ENCODE results near the gene FHIP1B. TPM values are rescaled to one million over a fixed set of nuclear protein-coding genes. Genes with fewer than 3 reads are reported as not detected.
A peak's percentile ranks its signal among the peaks of the same experiment; 100 is the strongest.
"Not testable (repeated sequence)": the region's sequence is repeated elsewhere in the genome, so short reads cannot be mapped to it uniquely, and the experiment has no call there.

Gene FHIP1B
- 58.4 and 63.0 TPM in 2 replicates for total RNA-seq
- long read RNA-seq, partial matches to known transcripts: 0 of 8 reads
- long read RNA-seq, other reads (novel, unspliced or antisense): 5 of 8 reads

DNA sequence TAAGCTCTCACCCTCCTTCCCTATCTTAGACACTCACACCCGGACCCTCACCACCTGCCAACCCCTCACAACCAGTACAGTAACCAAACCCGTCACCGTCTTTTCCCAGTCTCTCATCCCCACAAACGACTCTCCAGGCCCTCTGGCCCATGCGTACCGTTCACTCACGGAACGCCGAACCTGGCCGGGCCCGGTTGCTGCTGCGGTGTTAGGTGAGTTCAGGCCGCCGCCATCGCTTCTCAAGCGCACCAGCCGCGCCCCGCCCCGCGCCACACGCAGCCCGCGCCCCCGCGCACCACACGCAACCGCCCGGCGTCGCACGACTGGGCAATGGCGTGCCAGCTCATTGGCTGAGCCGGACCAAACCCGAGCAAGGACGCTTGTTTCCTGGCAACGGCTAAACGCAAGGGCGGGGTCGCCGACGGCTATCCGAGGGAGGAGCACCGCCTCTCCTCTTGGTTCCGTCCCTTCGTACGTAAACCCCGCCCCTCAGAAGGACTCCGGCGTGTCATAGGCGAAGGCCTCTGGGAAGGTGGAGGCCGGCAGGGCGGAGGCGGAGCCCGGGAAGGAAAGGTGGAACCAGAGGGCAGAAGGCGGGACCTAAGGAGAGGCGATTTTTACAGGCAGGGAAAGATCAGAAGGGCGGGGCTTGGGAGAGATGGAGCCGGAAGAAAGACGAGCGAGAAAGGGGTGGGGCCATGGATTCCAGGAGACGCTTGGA, at the start of gene FHIP1B:
Gene FHIP1B (minus strand): TSS at position 250 of the 721 bp plus-strand sequence. CDS start 10,120 bp downstream, outside the sequence.
- peak; percentile 99 for DNase-seq (ENCODE audit: low spot score, unreplicated experiment)
- Mint-ChIP-seq H3K4me3 (ENCODE audit: low read depth) (peak within 1 kb of the TSS; percentile 98), H3K4me1 (ENCODE audit: low read depth) (peaks cover 12% of the 10 kb centered on the region), H3K9me3 (ENCODE audit: low read depth) (no peaks in the 10 kb centered on the region), H3K27me3 (no peaks in the 10 kb centered on the region), H3K27ac (peak within 1 kb of the TSS; percentile 99), H3K36me3 (ENCODE audit: insufficient read depth) (no peaks in the 10 kb centered on the region)
- TF ChIP-seq, protein P1, sequence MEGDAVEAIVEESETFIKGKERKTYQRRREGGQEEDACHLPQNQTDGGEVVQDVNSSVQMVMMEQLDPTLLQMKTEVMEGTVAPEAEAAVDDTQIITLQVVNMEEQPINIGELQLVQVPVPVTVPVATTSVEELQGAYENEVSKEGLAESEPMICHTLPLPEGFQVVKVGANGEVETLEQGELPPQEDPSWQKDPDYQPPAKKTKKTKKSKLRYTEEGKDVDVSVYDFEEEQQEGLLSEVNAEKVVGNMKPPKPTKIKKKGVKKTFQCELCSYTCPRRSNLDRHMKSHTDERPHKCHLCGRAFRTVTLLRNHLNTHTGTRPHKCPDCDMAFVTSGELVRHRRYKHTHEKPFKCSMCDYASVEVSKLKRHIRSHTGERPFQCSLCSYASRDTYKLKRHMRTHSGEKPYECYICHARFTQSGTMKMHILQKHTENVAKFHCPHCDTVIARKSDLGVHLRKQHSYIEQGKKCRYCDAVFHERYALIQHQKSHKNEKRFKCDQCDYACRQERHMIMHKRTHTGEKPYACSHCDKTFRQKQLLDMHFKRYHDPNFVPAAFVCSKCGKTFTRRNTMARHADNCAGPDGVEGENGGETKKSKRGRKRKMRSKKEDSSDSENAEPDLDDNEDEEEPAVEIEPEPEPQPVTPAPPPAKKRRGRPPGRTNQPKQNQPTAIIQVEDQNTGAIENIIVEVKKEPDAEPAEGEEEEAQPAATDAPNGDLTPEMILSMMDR (IDR thresholded peaks at IDR 0.05; ENCODE audit: unreplicated experiment): no peak

DNA sequence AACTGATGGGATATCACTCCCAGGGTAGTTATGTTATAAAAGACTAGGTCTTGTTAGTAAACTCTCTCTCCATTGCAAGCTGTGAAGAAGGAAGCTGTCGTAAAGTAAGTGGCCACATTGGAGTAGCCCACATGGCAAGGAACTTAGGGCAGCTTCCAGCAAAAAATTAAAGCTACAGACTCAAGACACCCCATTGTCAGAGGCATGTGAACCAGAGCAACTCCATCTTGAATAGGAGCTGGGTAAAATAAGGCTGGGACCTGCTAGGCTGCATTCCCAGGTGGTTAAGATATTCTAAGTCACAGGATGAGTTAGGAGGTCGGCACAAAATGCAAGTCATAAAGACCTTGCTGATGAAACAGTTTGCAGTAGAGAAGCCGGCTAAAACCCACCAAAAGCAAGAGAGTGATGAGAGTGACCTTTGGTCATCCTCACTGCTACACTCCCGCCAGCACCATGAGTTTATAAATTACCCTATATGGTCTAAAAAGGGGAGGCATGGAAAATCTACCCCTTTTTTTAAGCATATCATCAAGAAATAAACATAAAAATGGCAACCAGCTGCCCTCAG, 49.1 kb upstream of the FHIP1B start:
- Mint-ChIP-seq H3K9me3 (ENCODE audit: low read depth) (no peaks in the 10 kb centered on the region), H3K27ac (no peak overlapping the region), H3K27me3 (peaks cover 15% of the 10 kb centered on the region), H3K4me3 (ENCODE audit: low read depth) (no peak overlapping the region), H3K4me1 (ENCODE audit: low read depth) (peaks cover 14% of the 10 kb centered on the region), H3K36me3 (ENCODE audit: insufficient read depth) (no peaks in the 10 kb centered on the region)
- TF ChIP-seq, protein P1 (IDR thresholded peaks at IDR 0.05; ENCODE audit: unreplicated experiment): no peak
- no peak for DNase-seq (ENCODE audit: low spot score, unreplicated experiment)

DNA sequence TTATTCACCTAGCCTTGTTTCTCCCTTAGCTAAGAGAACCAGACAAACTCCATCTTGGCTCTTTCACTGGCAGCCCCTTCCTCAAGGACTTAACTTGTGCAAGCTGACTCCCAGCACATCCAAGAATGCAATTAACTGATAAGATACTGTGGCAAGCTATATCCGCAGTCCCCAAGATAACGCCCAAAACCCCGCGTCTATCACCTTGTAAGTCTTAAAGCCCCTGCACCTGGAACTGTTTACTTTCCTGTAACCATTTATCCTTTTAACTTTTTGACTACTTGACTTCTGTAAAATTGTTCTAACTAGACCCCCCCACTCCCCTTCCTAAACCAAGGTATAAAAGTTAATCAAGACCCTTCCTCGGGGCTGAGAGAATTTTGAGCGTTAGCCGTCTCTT, 46.4 kb upstream of the FHIP1B start:
- Mint-ChIP-seq H3K27me3 (peaks cover 15% of the 10 kb centered on the region), H3K4me1 (ENCODE audit: low read depth) (peaks cover 14% of the 10 kb centered on the region)
- not testable (repeated sequence) for H3K9me3 Mint-ChIP-seq (ENCODE audit: low read depth); H3K27ac Mint-ChIP-seq; H3K4me3 Mint-ChIP-seq (ENCODE audit: low read depth); DNase-seq (ENCODE audit: low spot score, unreplicated experiment); H3K36me3 Mint-ChIP-seq (ENCODE audit: insufficient read depth)

DNA sequence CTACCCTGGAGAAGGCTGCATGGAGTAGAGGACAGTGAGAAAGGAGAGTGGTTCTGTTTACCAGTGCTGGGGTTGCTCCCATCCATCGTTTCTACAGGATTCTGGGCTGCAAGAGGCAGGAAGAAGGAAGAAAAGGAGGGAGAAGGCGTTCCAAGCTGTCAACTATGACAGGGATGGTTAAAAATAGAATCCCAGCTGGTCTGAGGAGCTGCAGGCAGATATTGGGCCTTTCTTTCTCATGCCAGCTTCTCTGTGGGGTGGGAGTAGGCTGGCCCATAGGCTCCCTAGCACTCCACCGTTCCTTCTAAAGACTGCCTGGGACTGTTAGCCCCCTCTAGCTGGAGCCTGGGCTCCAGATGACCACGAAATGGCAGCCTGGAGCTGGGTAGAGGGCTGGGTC, 38.8 kb upstream of the FHIP1B start:
- Mint-ChIP-seq H3K36me3 (ENCODE audit: insufficient read depth) (peaks cover 7% of the 10 kb centered on the region), H3K9me3 (ENCODE audit: low read depth) (peaks cover 9% of the 10 kb centered on the region), H3K27ac (no peak overlapping the region)

DNA sequence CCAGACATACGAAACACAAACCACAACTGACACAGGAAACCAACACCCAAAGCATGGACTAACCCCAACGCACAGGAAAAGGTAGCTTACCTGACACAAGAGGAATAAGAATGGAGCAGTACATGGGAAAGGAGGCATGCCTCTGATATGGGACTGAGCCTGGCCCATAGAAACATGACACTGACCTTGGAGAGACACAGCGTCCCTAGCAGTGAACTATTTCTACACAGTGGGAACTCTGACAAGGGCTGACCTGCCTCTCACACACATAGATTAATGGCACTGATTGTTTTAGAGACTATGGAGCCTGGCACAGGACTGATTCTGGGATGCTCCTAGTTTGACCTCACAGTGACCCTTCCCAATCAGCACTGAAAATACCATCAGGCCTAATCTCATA, 37.2 kb upstream of the FHIP1B start:
- no peaks in the 10 kb centered on the region for H3K4me1 Mint-ChIP-seq (ENCODE audit: low read depth)

More for the DNA sequence above, 38.8 kb upstream of the FHIP1B start:
- DNase-seq (ENCODE audit: low spot score, unreplicated experiment): no peak
- TF ChIP-seq, protein P1 (IDR thresholded peaks at IDR 0.05; ENCODE audit: unreplicated experiment): no peak
- Mint-ChIP-seq H3K4me1 (ENCODE audit: low read depth) (no peaks in the 10 kb centered on the region), H3K27me3 (no peaks in the 10 kb centered on the region), H3K4me3 (ENCODE audit: low read depth) (no peak overlapping the region)

More for the DNA sequence above, 37.2 kb upstream of the FHIP1B start:
- Mint-ChIP-seq H3K27me3 (no peaks in the 10 kb centered on the region), H3K9me3 (ENCODE audit: low read depth) (peaks cover 9% of the 10 kb centered on the region), H3K27ac (no peak overlapping the region), H3K36me3 (ENCODE audit: insufficient read depth) (peaks cover 5% of the 10 kb centered on the region), H3K4me3 (ENCODE audit: low read depth) (no peak overlapping the region)
- DNase-seq (ENCODE audit: low spot score, unreplicated experiment): no peak
- TF ChIP-seq, protein P1 (IDR thresholded peaks at IDR 0.05; ENCODE audit: unreplicated experiment): no peak

Data from progenitor cell of endocrine pancreas (in vitro differentiated cells).